Suprapubic skin (tissue), 4 donors: ENCODE data around the gene EMC9. TPM values are rescaled to one million over a fixed set of nuclear protein-coding genes. Genes with fewer than 3 reads are reported as not detected.

ENCODE experiments used
- DNase-seq, 2 donors: peaks; one replicate each; pipeline ENCODE4 v3.0.0-alpha.2; 2019; ENCODE audit warnings: low spot score in 2 of 2
- H3K27ac ChIP-seq: fragments of 200-600 bp; sonication (generic); one replicate; pipeline ENCODE4 v1.5.1; 2019
- H3K27me3 ChIP-seq: fragments of 200-600 bp; sonication (generic); one replicate; pipeline ENCODE4 v1.5.1; 2019
- H3K36me3 ChIP-seq: fragments of 200-600 bp; sonication (generic); one replicate; pipeline ENCODE4 v1.5.1; 2019
- H3K4me1 ChIP-seq: fragments of 200-600 bp; sonication (generic); one replicate; pipeline ENCODE4 v1.5.1; 2019
- H3K4me3 ChIP-seq: fragments of 200-600 bp; sonication (generic); one replicate; pipeline ENCODE4 v1.5.1; 2019; ENCODE audit warnings: mild to moderate bottlenecking
- H3K9me3 ChIP-seq: fragments of 200-600 bp; sonication (generic); one replicate; pipeline ENCODE4 v1.5.1; 2019
- EP300 ChIP-seq: sonication (generic); formaldehyde crosslinking; IDR thresholded peaks from one replicate; pipeline ENCODE4 v1.6.1; 2017; ENCODE audit warnings: antibody characterized with exemption
- POLR2A ChIP-seq, 2 donors: fragments of 450-650 bp; IDR thresholded peaks; one replicate each; pipeline ENCODE4 v1.6.1; 2017; ENCODE audit warnings: antibody characterized with exemption in 2 of 2, mild to moderate bottlenecking in 2 of 2, moderate library complexity in 2 of 2
- POLR2AphosphoS5 ChIP-seq, 3 donors: sonication (generic); formaldehyde crosslinking; IDR thresholded peaks; one replicate each; pipeline ENCODE4 v1.6.1; 2017; ENCODE audit warnings: antibody characterized with exemption in 3 of 3
- WGBS: methylation state at CpG from one replicate; pipeline ENCODE4 v1.1.5; 2018; 5-methylcytosine and 5-hydroxymethylcytosine counted together
- total RNA-seq, 4 donors: library from RNA; depleted of rRNA; stranded (reverse); fragments of >200 nt; gene quantifications; one replicate each; pipeline ENCODE4 v1.1.0, GENCODE V29; 2016
- TF ChIP-seq, protein P1 (sequence below), 2 donors: fragments of 200-600 bp in 1 of 2; fragments of 450-650 bp in 1 of 2; sonication (generic) in 1 of 2; IDR thresholded peaks; one replicate each; pipeline ENCODE4 v1.5.1; 2016 to 2019; ENCODE audit warnings: antibody characterized with exemption in 2 of 2, mild to moderate bottlenecking in 1 of 2, moderate library complexity in 1 of 2

The EMC9 gene
- total RNA-seq, 4 donors from 2014 or later, result 10.9 to 22.0 (median 14.1) TPM

GRCh38 chr14:24187539-24187915 lies 46.1 kb upstream of the EMC9 start:
- DNase-seq, result no peak
- Histone ChIP-seq H3K9me3 (no peaks in the 10 kb centered on the region), H3K36me3 (peaks cover 61% of the 10 kb centered on the region), H3K4me3 (peak overlapping the region; percentile 90), H3K4me1 (peaks cover 26% of the 10 kb centered on the region), H3K27ac (no peak overlapping the region), H3K27me3 (no peaks in the 10 kb centered on the region)
- TF ChIP-seq, protein P1, sequence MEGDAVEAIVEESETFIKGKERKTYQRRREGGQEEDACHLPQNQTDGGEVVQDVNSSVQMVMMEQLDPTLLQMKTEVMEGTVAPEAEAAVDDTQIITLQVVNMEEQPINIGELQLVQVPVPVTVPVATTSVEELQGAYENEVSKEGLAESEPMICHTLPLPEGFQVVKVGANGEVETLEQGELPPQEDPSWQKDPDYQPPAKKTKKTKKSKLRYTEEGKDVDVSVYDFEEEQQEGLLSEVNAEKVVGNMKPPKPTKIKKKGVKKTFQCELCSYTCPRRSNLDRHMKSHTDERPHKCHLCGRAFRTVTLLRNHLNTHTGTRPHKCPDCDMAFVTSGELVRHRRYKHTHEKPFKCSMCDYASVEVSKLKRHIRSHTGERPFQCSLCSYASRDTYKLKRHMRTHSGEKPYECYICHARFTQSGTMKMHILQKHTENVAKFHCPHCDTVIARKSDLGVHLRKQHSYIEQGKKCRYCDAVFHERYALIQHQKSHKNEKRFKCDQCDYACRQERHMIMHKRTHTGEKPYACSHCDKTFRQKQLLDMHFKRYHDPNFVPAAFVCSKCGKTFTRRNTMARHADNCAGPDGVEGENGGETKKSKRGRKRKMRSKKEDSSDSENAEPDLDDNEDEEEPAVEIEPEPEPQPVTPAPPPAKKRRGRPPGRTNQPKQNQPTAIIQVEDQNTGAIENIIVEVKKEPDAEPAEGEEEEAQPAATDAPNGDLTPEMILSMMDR (IDR thresholded peaks at IDR 0.05), result no peak
- TF ChIP-seq EP300 (no peak), POLR2AphosphoS5 (IDR thresholded peaks at IDR 0.05) (no peak), POLR2A (IDR thresholded peaks at IDR 0.05) (no peak)
- WGBS, result 86% methylated on average over 2 of the region's 2 CpGs

DNA sequence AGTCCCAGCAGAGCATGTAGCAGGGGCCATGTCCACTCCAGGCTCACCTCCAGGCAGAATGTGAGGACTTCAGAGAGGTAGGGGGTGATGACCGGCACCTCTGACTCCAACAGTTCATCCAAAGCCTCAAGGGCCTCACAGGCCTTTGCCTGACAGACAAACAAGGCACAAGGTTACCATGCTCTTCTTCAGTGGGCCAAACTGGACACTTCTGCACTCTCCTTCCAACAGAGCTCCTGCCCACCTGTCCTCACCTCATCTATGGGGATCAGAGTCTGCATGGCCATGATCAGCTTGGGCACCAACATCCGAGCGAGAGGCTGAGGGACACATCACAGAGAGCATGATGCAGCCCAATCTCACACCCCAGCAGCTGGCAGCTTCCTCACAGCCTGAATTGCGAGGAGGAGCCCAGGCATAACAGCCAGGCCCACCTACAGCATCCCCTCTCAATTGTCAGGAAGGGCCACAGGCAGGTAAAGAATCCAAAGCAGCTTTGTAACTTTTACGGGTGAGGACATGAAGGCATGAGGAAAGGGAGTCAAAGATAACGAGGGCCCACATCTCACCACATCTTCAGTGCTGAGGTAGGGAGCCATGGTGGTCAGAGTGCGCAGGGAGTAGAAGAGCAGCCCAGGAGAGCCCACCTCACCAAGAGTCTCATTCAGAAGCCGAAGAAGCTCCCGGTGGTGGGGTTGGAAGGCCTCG lies 45.6 kb upstream of the EMC9 start:
- Histone ChIP-seq H3K36me3 (peaks cover 61% of the 10 kb centered on the region), H3K9me3 (no peaks in the 10 kb centered on the region), H3K27ac (no peak overlapping the region), H3K4me3 (no peak overlapping the region), H3K4me1 (peaks cover 26% of the 10 kb centered on the region), H3K27me3 (no peaks in the 10 kb centered on the region)
- TF ChIP-seq, protein P1 (IDR thresholded peaks at IDR 0.05), result no peak
- TF ChIP-seq POLR2AphosphoS5 (IDR thresholded peaks at IDR 0.05) (no peak), EP300 (no peak), POLR2A (IDR thresholded peaks at IDR 0.05) (no peak)
- DNase-seq, result no peak
- 94% methylated on average over 9 of the region's 10 CpGs for WGBS

GRCh38 chr14:24185741-24186140 lies 44.4 kb upstream of the EMC9 start:
- TF ChIP-seq POLR2AphosphoS5 (IDR thresholded peaks at IDR 0.05), result no peak
- TF ChIP-seq, protein P1 (IDR thresholded peaks at IDR 0.05), result no peak
- no peak for TF ChIP-seq POLR2A (IDR thresholded peaks at IDR 0.05)
- DNase-seq, result no peak
- peaks cover 26% of the 10 kb centered on the region for H3K4me1 ChIP-seq
- H3K36me3 ChIP-seq, result peaks cover 63% of the 10 kb centered on the region
- no peaks in the 10 kb centered on the region for H3K9me3 ChIP-seq
- H3K27ac ChIP-seq, result no peak overlapping the region
- H3K27me3 ChIP-seq, result no peaks in the 10 kb centered on the region
- WGBS, result 96% methylated on average over 11 of the region's 11 CpGs
- H3K4me3 ChIP-seq, result no peak overlapping the region

- Histone ChIP-seq H3K4me3 (no peak overlapping the region), H3K27me3 (no peaks in the 10 kb centered on the region), H3K9me3 (no peaks in the 10 kb centered on the region), H3K36me3 (peaks cover 67% of the 10 kb centered on the region), H3K4me1 (peaks cover 26% of the 10 kb centered on the region), H3K27ac (no peak overlapping the region)
- WGBS, result 94% methylated on average over 7 of the region's 7 CpGs
- TF ChIP-seq EP300, result no peak
- TF ChIP-seq, protein P1 (IDR thresholded peaks at IDR 0.05), result no peak
- no peak for TF ChIP-seq POLR2A (IDR thresholded peaks at IDR 0.05)
- TF ChIP-seq POLR2AphosphoS5 (IDR thresholded peaks at IDR 0.05), result no peak
- no peak for DNase-seq
Measured at GRCh38 chr14:24185026-24185425, 43.6 kb upstream of the EMC9 start.

GRCh38 chr14:24184104-24184970 lies 42.9 kb upstream of the EMC9 start:
- Histone ChIP-seq H3K4me1 (peaks cover 22% of the 10 kb centered on the region), H3K27ac (no peak overlapping the region), H3K36me3 (peaks cover 74% of the 10 kb centered on the region), H3K4me3 (no peak overlapping the region), H3K9me3 (no peaks in the 10 kb centered on the region), H3K27me3 (no peaks in the 10 kb centered on the region)
- no peak for DNase-seq
- TF ChIP-seq POLR2AphosphoS5 (IDR thresholded peaks at IDR 0.05) (no peak), POLR2A (IDR thresholded peaks at IDR 0.05) (no peak), EP300 (no peak)
- TF ChIP-seq, protein P1 (IDR thresholded peaks at IDR 0.05), result no peak
- 81% methylated on average over 9 of the region's 19 CpGs for WGBS
